Epithelial cell of proximal tubule (primary cell): ENCODE data around the gene AP2A1. TPM values are rescaled to one million over a fixed set of nuclear protein-coding genes. Genes with fewer than 3 reads are reported as not detected.

Experiments used
- DNase-seq: peaks from one replicate; pipeline ENCODE4 v3.0.0-alpha.2; 2011; ENCODE audit warnings: low read depth
- H3K4me3 ChIP-seq: 2 replicates; pipeline ENCODE4 v1.5.1; 2011; ENCODE audit warnings: low read depth, mild to moderate bottlenecking, low read length
- total RNA-seq: library from RNA; depleted of rRNA; stranded (reverse); fragments of >200 nt; gene quantifications from 2 replicates; pipeline ENCODE4 v1.2.3, GENCODE V29; 2015
- TF ChIP-seq, protein P1 (sequence below): conservative IDR thresholded peaks from 2 replicates; pipeline ENCODE4 v1.5.1; 2012; ENCODE audit warnings: low read depth, mild to moderate bottlenecking, low read length

Gene AP2A1
- total RNA-seq, 1 donor from 2014 or later, result 103 TPM

DNA sequence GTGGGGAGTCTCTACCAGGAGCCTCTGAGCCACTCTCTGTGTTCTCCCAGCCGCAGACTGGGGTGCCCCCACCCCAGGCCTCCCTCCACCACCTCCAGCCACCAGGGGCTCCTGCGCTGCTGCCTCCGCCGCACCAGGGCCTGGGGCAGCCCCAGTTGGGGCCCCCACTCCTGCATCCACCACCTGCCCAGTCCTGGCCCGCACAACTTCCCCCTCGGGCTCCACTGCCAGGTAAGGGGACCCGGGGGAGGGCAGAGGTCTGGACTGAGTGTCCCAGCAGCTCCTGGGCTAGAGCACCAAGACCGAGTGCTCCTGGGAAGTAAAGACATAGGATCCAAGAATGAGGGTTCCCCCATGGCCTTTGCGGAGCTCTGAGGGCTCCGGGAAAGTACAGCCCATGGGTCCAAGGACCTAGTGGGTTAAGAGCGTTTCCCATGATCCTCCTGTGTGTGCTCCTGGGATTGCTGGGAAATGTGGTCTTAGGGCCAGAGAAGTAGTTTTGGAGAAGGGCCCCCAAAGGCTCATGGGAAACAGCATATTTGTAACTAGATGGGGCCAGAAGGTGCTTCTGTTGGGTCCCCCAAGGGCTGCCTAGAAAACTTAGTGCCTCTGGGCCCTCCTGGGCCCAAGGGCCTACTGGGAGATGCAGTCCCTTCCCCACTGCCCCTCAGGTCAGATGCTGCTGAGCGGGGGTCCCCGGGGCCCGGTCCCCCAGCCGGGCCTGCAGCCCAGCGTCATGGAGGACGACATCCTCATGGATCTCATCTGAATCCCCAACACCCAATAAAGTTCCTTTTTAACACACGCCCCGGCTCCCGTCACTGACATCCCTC lies 69.6 kb downstream of the AP2A1 start:
- no peak overlapping the region for H3K4me3 ChIP-seq
- DNase-seq, result no peak
- TF ChIP-seq, protein P1, sequence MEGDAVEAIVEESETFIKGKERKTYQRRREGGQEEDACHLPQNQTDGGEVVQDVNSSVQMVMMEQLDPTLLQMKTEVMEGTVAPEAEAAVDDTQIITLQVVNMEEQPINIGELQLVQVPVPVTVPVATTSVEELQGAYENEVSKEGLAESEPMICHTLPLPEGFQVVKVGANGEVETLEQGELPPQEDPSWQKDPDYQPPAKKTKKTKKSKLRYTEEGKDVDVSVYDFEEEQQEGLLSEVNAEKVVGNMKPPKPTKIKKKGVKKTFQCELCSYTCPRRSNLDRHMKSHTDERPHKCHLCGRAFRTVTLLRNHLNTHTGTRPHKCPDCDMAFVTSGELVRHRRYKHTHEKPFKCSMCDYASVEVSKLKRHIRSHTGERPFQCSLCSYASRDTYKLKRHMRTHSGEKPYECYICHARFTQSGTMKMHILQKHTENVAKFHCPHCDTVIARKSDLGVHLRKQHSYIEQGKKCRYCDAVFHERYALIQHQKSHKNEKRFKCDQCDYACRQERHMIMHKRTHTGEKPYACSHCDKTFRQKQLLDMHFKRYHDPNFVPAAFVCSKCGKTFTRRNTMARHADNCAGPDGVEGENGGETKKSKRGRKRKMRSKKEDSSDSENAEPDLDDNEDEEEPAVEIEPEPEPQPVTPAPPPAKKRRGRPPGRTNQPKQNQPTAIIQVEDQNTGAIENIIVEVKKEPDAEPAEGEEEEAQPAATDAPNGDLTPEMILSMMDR, result no peak

DNA sequence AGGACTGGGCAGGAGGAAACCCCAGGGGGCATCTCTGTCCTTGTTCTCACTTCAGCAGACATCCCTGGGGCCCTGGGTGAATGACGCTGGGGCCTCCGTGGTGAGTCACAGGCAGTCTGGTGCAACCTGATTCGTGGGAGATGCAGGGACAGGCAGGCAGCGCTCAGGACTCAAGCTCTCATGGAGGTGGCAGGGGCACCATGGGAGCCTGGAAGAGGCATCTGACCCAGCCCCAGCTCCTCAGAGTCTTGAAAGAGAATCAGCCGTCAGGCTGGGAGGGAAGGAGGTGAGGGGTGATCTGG lies 70.2 kb downstream of the AP2A1 start:
- no peak for DNase-seq
- TF ChIP-seq, protein P1, result no peak
- H3K4me3 ChIP-seq, result no peak overlapping the region

DNA sequence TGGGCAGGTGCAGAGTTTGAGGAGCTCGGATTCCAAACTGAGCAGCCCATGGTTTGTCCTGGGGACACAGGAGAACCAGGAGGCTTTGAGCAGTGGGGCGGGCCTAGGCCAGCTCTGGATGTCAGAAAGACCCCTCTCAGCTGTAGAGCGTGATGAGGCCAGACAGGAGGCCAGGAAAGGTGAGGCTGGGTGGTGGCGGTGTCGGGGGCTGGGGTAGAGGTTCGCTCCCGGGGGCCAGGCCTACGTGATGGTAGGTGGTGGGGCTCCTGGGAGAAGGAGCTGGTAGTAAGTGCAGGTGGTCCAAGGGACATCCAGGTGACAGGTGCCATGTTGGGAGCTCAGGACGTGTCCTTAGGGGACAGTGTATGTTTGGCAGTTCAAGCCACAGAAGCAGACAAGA lies 70.6 kb downstream of the AP2A1 start:
- no peak for DNase-seq
- TF ChIP-seq, protein P1, result no peak
- H3K4me3 ChIP-seq, result no peak overlapping the region

DNA sequence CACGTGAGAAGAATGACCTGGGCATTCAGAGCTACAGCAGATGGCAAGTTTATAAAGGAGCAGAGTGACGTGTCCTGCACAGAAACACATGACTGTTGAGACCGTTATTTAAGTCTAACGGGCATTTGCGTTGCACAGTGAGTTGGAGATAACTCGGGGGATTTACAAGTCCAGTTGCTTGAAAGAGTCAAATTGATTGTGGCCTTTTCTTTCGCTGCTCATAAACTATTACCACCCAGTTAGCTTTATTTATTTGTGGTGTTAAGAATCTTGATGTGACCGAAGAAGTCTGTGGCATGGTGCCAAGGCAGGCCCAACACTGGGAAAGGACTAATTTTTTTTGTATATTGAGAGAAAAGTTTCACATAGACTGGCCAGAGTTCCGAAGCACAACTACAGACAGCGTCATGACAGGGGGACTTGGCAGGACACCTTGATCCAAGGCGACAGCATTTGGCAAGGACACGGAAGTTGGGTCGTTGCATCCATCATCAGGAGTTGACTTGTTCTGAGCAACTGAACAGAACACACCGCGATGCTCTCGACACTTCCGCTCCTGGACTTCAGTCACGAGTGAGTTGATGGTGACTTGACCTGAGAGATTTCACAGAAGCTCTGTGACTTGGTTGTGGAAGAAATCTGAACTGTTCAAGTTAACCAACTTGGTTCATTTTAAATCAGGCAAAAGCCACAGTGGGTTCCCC lies 72.2 kb downstream of the AP2A1 start:
- no peak overlapping the region for H3K4me3 ChIP-seq
- TF ChIP-seq, protein P1, result no peak
- DNase-seq, result no peak

DNA sequence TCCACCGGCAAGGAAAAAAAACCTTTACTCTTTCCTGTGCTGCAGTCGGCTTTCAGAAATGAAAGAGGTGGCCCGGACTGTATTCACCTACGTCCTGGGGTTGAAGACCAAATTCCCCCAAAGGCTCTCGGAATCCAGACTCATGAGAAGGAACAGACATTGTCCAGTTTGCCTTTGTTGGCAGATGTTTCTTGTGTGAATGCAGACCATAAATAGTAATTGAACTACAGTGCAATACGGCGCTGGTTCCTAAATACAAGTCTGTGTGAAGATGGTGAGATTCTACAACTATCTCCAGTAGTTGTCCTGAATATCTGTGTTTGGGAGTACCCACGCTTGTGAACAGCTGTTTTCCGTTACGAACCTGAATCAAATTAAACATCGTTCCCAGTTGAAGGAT lies 72.9 kb downstream of the AP2A1 start:
- TF ChIP-seq, protein P1, result no peak
- DNase-seq, result no peak
- H3K4me3 ChIP-seq, result no peak overlapping the region

DNA sequence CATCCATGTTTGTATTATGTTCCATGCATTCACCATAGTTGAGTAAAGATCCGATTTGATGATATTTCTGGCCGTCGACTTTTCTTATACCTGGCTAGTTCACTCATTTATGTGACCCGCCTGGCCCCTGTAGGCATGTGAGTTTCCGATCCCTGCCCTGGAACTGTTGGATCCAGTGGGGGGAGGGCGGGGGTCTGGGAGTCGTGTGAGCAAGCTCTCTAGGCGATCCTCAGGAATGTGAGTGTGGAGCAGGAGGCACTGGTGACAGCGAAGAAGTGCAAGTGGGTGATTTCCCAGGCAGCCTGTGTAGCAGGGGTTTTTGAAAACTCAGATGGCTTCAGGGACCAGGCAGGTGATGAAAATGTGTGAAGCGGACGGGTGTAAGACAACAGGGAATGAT lies 73.5 kb downstream of the AP2A1 start:
- no peak overlapping the region for H3K4me3 ChIP-seq
- TF ChIP-seq, protein P1, result no peak
- no peak for DNase-seq
